NCI-H526 (cell line): Measurements from ENCODE around the gene SLC26A5.
"Not testable (repeated sequence)": the region's sequence is repeated elsewhere in the genome, so short reads cannot be mapped to it uniquely, and the experiment has no call there.

ENCODE experiments used
- DNase-seq, 2 experiments: peaks; one replicate each; lab custom pipeline; 2025; lab: John Stamatoyannopoulos, UW

SLC26A5 gene, protein sequence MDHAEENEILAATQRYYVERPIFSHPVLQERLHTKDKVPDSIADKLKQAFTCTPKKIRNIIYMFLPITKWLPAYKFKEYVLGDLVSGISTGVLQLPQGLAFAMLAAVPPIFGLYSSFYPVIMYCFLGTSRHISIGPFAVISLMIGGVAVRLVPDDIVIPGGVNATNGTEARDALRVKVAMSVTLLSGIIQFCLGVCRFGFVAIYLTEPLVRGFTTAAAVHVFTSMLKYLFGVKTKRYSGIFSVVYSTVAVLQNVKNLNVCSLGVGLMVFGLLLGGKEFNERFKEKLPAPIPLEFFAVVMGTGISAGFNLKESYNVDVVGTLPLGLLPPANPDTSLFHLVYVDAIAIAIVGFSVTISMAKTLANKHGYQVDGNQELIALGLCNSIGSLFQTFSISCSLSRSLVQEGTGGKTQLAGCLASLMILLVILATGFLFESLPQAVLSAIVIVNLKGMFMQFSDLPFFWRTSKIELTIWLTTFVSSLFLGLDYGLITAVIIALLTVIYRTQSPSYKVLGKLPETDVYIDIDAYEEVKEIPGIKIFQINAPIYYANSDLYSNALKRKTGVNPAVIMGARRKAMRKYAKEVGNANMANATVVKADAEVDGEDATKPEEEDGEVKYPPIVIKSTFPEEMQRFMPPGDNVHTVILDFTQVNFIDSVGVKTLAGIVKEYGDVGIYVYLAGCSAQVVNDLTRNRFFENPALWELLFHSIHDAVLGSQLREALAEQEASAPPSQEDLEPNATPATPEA

DNA sequence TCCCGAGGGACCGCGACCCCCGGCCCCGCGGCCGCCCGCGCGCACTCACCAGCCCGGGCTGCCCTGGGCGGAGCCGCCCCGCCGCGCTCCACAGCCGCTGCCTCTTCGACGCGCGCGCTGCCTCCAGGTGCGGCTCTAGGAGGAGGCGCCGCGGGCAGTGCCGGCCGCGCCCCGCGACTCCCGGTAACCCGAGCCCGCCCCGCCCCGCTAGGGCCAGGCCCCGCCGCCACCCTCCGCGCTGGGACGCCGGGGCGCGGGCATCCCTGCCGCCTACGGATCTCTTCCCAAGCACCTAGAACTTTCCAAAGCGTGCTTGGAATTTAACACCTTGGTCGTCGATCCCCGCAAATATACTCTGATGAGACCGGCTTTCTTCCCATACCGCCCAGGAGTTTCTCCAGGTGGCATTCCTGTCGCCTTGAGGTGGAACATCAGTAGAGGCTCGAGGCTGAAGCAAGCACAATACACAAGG is at the start of gene SLC26A5:
Gene SLC26A5, minus strand, starts transcription at position 159 of the 472 bp plus-strand sequence. CDS start 24,693 bp downstream, outside the sequence.
- DNase-seq = peak in 1 of 2 experiments; percentile 91

DNA sequence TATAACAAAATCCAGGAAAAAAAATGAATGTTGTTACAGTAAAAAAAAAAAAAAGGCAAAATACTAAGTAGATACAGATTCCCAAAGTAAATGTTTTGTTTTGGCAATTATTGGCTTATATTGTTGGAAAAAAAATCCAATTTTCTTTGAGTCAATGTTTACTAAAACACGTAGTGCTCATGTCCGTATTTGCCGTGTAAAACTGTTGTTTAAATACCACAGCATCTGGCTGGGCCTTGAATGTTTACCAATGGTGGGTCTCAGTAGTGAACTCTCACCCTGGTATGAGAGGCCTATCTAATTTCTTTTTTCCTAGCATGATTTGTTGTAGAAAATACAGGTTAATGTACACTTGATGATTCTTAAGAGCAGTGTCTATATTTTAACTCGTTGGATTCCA is 41.4 kb upstream of the SLC26A5 start:
- no peak for DNase-seq

- not testable (repeated sequence) for DNase-seq
Measured at GRCh38 chr7:103486873-103487272, 40.9 kb upstream of the SLC26A5 start.

DNA sequence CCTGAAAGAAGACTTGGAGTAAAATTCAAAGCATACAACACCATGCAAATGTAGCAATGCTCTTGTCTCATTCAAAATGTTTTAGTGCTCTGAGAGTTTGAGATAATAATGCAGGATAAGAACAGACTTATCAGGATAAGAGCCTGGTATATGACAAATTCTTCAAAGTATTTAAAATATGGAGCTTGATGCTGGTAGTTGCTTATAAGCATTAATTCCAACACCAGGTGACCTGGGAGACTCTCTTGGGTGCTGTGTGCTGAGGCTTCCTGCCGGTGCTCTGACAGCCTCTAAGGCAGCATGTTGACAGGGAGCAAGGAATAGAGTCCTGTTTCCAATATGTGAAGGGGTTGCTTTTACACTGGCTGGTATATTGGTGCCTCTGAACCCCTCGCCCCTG is 34.8 kb upstream of the SLC26A5 start:
- no peak for DNase-seq

GRCh38 chr7:103474956-103475355 is 28.9 kb upstream of the SLC26A5 start:
- no peak for DNase-seq

DNA sequence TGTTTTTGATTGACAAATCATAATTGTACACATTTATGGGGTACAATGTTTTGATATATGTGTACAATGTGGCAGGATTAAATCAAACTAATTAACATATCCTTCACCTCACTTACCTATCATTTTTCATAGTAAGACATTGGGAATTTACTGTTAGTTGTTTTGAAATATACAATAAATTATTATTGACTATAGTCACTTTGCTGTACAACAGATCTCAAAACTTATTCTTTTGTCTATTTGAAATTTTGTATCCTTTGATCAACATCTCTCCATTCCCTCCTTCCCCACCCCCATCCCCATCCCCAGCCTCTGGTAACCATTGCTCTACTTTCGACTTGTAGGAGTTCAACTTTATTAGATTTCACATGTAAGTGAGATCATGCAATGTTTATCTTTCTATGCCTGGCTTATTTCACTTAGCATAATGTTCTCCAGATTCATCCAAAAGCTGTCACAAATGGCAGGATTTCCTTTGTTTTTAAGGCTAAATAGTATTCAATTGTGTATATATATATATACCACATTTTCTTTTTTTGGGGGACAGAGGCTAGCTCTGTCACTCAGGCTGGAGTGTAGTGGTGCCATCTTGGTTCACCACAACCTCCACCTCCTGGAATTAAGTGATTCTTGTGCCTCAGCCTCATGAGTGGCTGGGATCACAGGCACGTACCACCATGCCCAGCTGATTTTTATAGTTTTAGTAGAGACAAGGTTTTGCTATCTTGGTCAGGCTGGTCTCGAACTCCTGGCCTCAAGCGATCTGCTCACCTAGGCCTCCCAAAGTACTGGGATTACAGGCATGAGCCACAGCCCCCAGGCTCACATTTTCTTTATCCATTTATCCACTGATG is 23.3 kb upstream of the SLC26A5 start:
- DNase-seq = no peak

- no peak for DNase-seq
Measured at GRCh38 chr7:103466814-103467213, 20.8 kb upstream of the SLC26A5 start.

DNA sequence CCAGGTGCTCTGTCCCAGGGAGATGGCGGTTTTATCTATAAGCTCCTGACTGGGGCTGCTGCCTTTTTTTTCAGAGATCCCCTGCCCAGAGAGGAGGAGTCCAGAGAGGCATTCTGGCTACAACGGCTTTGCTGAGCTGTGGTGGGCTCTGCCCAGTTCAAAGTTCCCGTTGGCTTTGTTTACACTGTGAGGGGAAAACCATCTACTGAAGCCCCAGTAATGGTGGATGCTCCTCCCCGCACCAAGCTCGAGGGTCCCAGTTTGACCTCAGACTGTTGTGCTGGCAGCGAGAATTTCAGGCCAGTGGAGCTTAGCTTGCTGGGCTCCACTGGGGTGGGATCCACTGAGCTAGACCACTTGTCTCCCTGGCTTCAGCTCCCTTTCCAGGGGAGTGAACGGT is 16.4 kb upstream of the SLC26A5 start:
- no peak for DNase-seq

GRCh38 chr7:103447073-103447960 is 1.3 kb upstream of the SLC26A5 start:
- peak; percentile 85 to 94 for DNase-seq

DNA sequence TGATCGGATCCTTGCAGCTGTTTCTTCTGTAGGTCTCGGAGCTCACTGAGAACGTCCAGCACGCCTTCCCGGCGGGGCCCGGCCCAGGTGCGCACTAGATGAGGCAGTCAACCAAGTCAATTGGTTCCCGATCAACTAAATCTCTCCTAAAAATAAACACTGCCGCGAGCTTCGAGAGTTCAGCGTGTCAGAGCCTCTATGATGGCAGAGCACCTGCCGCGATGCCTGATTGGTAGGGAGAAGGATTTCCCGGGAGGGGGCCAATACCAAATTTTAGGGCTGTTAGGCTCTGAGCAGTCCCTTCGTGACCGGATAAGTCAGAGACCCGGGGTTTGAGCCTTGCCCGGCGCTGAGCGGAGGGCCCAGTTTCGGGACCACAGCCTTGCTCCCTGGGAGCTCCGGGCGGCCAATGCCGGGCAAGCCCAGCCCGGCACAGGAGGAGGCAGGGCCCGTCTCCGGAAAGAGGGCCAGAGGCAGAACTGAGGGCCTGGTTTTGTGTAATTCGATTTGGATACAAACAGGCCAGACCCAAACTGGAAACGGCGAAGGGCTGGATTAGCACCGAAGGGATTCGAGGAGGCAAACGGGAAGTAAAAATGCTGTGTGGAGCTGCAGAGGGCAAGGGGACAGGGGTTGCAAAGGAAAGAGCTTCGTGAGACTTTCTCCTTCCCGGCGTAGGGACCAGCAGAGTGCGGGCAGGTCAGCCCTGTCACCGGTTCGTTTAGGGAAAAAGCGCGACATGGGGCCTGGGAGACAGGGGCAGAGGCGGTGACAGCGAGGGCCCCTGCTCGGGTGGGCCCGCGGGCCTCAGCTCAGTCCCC is 569 bp downstream of the SLC26A5 start:
- DNase-seq = peak in 1 of 2 experiments; percentile 68

DNA sequence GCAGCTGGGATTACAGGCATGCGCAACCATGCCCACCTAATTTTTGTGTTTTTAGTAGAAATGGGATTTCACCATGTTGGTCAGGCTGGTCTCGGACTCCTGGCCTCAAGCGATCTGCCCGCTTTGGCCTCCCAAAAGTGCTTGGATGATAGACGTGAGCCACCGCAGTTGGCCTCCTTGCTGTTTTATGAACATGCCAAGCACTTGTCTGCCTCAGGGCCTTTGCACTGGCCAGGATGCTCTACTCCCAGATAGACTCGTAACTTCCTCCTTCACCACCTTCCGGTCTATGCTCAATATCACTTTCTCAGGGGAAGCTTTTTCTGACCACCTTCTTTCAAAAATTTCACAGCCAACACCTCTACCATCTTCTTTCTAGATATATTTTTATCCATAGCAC is 6.3 kb downstream of the SLC26A5 start:
- no peak for DNase-seq

GRCh38 chr7:103437623-103438022 is 8.4 kb downstream of the SLC26A5 start:
- DNase-seq = no peak

DNA sequence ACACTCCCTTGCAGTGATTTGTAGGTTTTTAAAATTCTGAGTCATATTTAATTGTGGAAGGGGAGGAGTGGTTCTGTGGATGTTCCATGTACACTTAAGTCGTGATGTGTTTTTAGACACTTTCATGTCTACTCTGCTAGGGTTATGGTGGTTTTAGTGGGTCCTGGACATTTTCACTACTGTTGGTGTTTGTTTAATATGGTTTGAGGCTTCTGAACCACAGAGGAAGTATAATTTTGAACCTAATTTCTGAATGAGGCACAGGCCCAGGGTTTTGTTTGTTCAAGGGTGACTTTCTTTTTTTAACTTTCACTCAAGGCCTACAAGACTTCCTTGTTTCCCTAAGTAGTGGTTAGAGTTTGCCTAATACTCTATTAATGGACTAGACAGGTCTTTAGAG is 13.3 kb downstream of the SLC26A5 start:
- DNase-seq = no peak

DNA sequence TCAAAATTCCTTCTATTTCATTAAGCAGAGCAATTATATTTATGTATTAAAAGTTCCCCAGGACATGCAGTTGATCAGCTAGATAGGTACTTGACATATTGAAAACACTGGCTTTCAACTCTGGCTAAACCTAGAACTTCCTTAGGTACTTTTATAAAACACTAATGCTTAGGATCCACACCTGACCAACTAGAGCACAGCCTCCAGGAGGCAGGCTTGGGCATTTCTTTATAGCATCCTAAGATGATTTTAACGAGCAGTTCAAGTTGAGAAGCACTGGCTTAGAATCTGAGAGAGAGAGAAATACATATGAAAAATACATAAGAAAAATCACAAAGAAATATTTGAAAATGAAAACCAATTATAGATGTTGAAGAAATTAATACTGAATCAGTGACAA is 20.8 kb downstream of the SLC26A5 start:
- no peak for DNase-seq

DNA sequence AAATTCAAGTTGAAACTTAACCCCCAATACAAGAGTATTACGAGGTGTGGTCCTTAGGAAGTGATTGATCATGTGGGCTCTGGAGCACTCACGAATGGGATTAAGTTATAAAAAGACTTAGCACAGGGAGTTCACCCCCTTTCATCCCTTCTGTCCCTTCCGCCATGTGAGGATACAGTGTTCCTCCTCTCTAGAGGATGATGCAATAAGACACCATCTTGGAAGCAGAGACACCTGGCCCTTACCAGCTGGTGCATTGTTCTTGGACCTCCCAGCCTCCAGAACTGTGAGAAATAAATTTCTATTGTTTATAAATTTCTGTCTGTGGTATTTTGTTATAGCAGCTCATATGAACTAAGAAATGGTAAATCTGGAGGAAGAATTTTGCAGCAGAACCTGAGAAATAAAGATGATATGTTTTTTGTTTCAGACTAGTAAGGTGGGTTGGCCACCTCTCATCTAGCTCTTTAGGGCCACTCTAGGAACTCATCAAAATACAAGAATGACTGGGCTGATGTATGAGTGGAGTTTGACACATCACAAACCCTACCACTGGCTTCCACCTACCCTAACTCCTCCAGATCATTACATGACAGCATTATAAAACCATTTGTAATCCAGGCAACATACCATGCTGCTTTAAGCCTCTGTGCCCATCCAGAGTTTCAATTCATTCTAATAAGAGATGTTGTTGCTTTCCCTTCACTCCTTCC is 22.4 kb downstream of the SLC26A5 start:
- no peak for DNase-seq

- no peak for DNase-seq
Measured at GRCh38 chr7:103420857-103421384, 25.1 kb downstream of the SLC26A5 start.

DNA sequence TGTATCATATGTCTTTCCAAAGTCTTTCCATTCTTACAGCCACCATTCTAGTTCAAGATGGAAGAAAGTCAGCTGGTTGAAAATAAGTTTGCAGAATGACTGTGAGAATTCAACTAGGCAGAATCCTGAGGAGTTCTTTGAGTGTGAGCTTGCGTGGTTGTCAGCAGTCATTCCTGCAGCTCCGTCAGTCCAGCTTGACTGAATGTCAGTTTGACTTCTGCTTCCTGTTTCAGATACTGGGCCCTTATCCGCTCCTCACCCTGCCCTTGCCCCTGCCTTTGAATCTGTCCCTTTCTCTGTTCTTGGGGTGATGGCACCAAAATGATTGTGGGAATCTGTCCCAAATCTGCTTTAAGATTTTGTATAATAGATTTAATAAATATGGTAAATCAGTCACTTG is 27.8 kb downstream of the SLC26A5 start:
- DNase-seq = no peak

DNA sequence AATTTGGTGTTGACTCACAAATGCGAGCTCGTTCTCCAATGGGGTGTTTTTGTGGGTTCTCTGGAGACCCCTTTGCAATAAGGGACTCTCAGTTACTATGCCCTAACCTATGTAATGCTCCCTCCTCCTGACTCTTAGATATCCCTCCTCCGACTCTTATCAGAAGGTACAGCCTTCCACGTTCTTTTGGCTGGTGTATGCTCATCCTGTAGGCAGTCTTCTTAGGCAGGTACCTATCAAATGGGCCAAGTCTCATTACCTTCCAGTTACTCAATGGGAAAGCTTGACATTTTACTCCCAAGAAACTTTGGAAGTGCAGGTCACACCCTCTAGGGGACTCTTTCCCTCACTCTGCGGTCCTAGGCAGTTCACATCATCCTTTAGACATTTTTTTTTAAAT is 32.6 kb downstream of the SLC26A5 start:
- no peak for DNase-seq

DNA sequence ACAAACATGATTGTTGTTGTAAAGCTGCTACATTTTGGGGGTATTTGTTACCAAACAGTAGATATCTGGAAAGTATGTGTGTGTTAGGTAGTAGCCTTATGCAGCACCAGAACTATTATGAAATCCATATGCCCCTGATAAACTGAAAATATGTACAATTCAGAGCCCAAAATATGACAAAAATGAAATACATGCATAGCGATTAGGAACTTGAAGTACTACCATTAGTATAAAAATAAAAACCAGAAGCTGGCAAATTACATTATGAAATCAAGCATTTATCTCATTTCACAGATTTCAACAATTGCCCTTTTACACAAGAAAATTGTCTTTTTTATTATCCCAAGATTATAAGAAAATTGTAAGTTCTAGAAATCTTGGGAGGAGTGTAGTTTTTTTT is 33.9 kb downstream of the SLC26A5 start:
- DNase-seq = no peak
